ENCODE data around the gene UNC93B1. TPM values are rescaled to one million over a fixed set of nuclear protein-coding genes. Genes with fewer than 3 reads are reported as not detected.

Gene UNC93B1
- total and polyA plus RNA-seq, 8 donors, result 11.6 to 215 (median 35.1) TPM

DNA sequence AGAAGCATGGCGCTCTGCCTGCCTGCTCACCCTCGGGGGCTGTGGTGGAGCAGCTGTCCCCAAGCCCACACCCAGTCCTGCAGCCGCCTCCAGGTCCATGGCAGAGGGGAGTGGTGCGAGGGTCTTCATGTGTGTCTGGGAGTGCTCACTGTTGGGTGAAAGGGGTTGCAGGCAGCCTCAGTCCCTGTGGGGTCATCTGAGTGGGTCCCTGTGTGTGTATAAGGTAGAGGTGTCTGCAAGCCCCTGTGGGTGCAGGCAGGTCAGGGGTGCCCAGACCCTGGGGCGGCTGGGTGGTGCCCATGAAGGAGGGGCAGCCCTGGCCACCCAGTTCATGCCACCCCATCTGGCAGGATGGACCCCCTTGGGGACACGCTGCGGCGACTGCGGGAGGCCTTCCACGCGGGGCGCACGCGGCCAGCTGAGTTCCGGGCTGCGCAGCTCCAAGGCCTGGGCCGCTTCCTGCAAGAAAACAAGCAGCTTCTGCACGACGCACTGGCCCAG, 11.1 kb upstream of the UNC93B1 start:
- peak in 1 of 2 donors; percentile 11 for DNase-seq
- Histone ChIP-seq H3K4me1 (peaks cover 57 to 79% (median 64%) of the 10 kb centered on the region in 4 donors), H3K27ac (peak overlapping the region; percentile 11 to 94 (median 86)), H3K36me3 (peaks cover 0 to 4% (median 0%) of the 10 kb centered on the region in 4 donors), H3K4me3 (no peak overlapping the region), H3K9me3 (no peaks in the 10 kb centered on the region), H3K27me3 (no peaks in the 10 kb centered on the region)
- intact Hi-C loops (cut with DNase I; ENCODE audit: low total_unique reads), result no loop called here
- TF ChIP-seq EP300 (IDR thresholded peaks at IDR 0.05) (no peak), POLR2AphosphoS5 (IDR thresholded peaks at IDR 0.05) (no peak), POLR2A (IDR thresholded peaks at IDR 0.05) (no peak)
- TF ChIP-seq, protein P1, sequence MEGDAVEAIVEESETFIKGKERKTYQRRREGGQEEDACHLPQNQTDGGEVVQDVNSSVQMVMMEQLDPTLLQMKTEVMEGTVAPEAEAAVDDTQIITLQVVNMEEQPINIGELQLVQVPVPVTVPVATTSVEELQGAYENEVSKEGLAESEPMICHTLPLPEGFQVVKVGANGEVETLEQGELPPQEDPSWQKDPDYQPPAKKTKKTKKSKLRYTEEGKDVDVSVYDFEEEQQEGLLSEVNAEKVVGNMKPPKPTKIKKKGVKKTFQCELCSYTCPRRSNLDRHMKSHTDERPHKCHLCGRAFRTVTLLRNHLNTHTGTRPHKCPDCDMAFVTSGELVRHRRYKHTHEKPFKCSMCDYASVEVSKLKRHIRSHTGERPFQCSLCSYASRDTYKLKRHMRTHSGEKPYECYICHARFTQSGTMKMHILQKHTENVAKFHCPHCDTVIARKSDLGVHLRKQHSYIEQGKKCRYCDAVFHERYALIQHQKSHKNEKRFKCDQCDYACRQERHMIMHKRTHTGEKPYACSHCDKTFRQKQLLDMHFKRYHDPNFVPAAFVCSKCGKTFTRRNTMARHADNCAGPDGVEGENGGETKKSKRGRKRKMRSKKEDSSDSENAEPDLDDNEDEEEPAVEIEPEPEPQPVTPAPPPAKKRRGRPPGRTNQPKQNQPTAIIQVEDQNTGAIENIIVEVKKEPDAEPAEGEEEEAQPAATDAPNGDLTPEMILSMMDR (IDR thresholded peaks at IDR 0.05), result no peak
- WGBS, 5 donors, result 82 to 92% (median 88%) methylated on average over 18 to 19 of the region's 19 CpGs

DNA sequence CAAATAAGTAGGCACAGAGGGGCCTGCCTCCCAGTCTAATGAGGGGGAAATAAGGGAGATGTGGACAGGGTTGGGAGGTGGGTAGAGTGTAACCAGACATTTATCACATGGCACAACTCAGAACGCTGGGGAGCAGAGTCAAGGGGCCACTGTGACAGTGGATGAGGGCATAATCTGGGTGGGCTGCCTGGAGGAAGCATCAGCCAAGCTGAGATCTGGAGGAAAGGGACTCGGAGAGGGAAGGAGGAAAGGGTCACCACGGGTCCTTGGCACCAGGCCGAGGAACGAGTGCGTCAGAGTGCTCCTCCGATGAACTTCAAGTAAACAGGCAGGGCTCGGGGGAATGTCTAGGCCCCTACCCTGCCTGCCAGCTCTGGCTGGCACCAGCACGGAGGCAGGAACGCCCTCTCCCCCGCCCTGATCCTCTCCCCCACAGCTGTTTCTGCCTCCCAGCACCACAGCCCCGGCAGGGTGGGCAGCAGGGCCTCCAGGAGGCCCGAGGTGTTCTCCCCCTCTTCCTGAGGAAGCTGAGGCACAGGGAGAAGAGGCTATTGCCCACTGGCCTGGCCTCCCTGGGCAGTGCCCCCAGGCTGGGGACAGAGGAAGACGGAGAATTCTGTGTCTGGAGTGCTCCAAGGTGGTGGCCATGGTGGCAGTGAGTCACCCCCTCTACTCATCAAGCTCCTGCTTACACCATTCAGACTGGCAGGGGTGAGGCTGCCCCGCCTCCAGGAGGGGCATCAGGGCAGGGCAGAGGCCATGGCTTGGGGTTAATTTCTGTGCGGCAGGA, 10.5 kb upstream of the UNC93B1 start:
- no peaks in the 10 kb centered on the region for H3K9me3 ChIP-seq
- no peak overlapping the region for H3K4me3 ChIP-seq
- H3K36me3 ChIP-seq, result peaks cover 0 to 1% (median 0%) of the 10 kb centered on the region in 4 donors
- intact Hi-C loops (cut with DNase I; ENCODE audit: low total_unique reads), result no loop called here
- DNase-seq, result peak; percentile 79 to 91
- no peaks in the 10 kb centered on the region for H3K27me3 ChIP-seq
- 21 to 33% (median 27%) methylated on average over 11 to 16 of the region's 16 CpGs for WGBS, 5 donors
- H3K27ac ChIP-seq, result peak overlapping the region; percentile 63 to 94 (median 86)
- peaks cover 64 to 82% (median 71%) of the 10 kb centered on the region in 4 donors for H3K4me1 ChIP-seq
- TF ChIP-seq, protein P1 (IDR thresholded peaks at IDR 0.05), result no peak
- TF ChIP-seq POLR2AphosphoS5 (IDR thresholded peaks at IDR 0.05), result peak in 2 of 3 donors; percentile 30 to 57

DNA sequence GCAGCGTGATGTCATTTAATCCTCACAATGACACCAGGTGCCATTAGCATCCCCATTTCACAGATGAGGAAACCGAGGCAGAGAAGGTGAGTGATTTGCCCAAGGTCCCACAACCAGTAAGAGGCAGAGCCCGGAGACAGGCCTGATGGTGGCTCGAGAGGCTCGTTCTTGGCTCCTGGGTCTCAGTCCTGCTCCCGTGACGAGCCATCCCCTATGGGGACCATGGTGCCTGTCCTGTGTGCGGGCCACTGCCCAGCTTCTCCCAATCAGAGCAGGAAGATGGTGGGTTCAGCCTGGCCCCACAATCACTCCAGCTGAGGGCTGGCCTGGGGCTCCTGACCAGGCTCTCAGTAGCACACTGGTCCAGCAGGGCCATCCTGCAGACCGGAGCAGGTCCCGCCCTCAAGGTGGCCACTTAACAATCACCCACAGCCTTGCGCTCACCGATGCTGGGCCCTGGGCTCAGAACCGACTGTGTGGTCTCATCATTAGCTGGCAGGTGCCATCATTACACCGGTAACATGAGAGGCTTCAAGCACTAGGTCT, 9.8 kb upstream of the UNC93B1 start:
- Histone ChIP-seq H3K27ac (peak overlapping the region in 4 of 5 donors; percentile 77 to 94 (median 87)), H3K4me1 (peaks cover 69 to 88% (median 77%) of the 10 kb centered on the region in 4 donors), H3K4me3 (no peak overlapping the region), H3K36me3 (no peaks in the 10 kb centered on the region), H3K27me3 (no peaks in the 10 kb centered on the region), H3K9me3 (no peaks in the 10 kb centered on the region)
- WGBS, 5 donors, result 65 to 80% (median 79%) methylated on average over 5 to 14 of the region's 14 CpGs
- no peak for TF ChIP-seq POLR2AphosphoS5 (IDR thresholded peaks at IDR 0.05)
- TF ChIP-seq, protein P1 (IDR thresholded peaks at IDR 0.05), result no peak
- TF ChIP-seq EP300 (IDR thresholded peaks at IDR 0.05), result no peak
- TF ChIP-seq POLR2A (IDR thresholded peaks at IDR 0.05), result no peak
- DNase-seq, result peak in 1 of 2 donors; percentile 11
- intact Hi-C loops (cut with DNase I; ENCODE audit: low total_unique reads), result no loop called here

DNA sequence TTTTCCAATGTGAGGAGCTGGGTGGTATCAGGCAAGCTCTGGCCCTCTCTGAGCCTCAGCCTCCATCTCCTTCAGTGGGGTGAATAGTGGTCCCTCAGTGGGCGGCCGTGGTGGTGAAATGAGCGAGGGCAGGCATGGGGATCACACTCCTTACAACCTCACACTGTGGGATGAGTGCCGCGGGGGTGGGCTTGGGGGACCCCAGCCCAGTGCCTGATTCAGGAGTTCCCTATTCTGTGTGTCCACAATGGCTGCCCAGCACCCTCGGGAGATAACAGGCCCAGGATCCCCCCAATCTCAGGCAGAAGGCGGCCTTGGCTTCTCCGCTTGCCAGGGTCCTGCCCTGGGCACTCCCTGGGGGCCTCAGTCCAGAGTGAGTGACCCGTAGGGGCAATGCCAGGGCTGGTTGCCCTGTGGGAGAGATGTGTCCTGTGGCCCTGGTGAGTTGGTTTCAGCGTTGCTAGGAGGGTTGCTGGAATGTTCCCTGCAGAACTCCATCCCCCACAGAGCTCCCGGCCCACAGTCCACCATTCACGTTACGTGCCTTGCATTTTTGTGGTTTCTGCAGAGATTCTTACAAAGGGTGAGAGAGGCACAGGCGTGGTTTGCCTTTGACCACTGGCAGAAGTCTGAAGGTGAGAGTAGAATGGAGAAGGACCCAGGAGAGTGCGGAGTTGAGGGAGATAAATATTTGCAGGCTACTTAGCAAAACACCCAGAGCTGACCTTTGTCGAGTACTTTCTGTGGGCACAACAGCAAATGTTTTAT, 9.1 kb upstream of the UNC93B1 start:
- Histone ChIP-seq H3K4me3 (no peak overlapping the region), H3K27ac (peak overlapping the region; percentile 15 to 94 (median 86)), H3K4me1 (peaks cover 76 to 95% (median 81%) of the 10 kb centered on the region in 4 donors), H3K9me3 (no peaks in the 10 kb centered on the region), H3K36me3 (no peaks in the 10 kb centered on the region), H3K27me3 (no peaks in the 10 kb centered on the region)
- peak in 1 of 2 donors; percentile 87 for DNase-seq
- 45 to 63% (median 54%) methylated on average over 12 to 16 of the region's 16 CpGs for WGBS, 5 donors
- intact Hi-C loops (cut with DNase I; ENCODE audit: low total_unique reads), result no loop called here
- TF ChIP-seq POLR2AphosphoS5 (IDR thresholded peaks at IDR 0.05), result peak in 1 of 3 donors; percentile 57
- TF ChIP-seq, protein P1 (IDR thresholded peaks at IDR 0.05), result no peak
